GM12801 (cell line): ENCODE measurements around the gene LMAN2.

Experiments
- CTCF ChIP-seq: IDR thresholded peaks from one replicate; pipeline ENCODE4 v1.5.1; 2011; ENCODE audit warnings: control low read depth; ENCODE audit not compliant: insufficient read length; ENCODE audit errors: extremely low read depth

The LMAN2 gene

GRCh38 chr5:177336603-177337494 is 14.6 kb downstream of the LMAN2 start:
- TF ChIP-seq CTCF, result no peak

DNA sequence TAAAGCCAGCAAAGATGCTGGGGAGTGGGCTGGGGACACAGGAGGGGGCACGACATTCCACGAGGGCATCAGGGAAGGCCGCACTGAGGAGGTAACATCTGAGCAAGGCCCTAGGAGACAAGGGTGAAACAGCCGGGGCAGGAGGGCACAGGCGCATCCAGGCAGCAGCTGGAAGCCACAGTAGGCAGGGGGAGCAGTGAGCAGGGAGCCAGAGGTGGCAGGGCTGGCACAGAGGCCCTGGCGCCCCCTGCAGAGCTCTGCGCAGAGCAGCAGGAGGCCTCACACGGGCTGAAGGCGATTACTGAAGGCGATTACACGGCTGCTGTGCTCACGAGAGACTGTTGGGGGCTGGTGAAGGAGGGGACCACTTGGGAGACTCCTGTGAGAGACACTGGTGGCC is 15.4 kb downstream of the LMAN2 start:
- TF ChIP-seq CTCF, result no peak

DNA sequence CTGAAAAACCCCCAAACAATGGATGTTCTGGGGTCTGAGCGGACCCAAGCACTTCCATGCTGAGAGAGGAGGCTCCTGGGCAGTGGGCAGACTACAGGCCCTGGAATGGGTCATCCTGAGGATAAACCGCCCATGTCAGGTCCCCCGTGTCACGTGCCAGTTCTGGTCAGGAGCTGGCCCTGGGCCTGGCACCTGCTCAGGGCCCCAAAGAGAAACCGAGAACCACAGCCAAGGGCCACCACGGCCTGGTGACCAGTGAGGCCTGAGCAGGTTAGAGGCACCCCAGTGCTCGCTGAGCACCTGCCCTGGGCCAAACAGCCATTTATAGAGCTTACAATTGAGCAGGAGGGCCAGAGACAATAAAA is 15.8 kb downstream of the LMAN2 start:
- no peak for TF ChIP-seq CTCF

DNA sequence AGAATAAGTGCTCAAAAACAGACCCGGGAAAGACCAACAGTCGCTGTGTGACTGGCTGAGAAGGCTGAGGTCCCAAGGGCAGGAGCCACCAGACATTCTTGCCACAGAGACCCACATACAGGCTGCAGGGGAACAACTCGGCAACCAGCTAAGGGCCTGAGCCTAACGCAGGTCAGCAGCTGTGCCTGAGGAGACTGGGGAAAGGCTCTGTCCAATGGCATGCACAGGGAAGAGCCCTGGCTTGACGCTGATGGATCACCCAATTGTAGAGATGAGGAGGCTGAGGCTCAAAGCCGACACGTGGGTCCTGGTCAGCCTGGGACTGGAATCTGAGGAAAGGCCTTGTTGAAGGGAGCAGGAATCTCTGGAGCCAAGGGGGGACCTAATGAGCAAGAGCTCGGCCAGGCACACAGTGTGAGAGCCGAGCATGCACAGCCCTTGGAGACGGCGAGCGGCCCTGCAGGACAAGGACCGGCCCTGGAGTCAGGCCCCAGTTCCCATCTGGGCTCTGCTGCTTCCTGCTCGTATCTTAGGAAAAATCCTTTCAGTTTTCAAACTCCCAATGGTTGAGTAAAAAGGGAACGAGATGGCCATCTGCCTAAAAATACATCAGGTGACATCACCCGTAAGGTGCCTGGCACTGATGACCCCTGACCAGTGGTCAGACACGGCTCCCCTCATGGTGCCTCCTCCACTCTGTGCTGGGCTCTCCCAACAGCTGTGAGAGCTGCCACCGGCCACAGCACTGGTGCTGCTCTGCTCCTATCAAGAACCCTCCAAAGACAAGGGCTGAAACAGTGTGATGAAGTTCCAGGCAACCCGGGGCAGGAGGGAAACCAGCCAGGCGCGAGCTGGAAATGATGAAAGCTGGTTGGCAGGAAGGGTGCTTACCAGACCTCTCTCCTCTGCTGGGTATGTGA is 16.4 kb downstream of the LMAN2 start:
- TF ChIP-seq CTCF, result no peak

- TF ChIP-seq CTCF, result no peak
These were observed 17.3 kb downstream of the LMAN2 start for GRCh38 chr5:177334155-177334551.

- TF ChIP-seq CTCF, result no peak
These were observed 17.9 kb downstream of the LMAN2 start for GRCh38 chr5:177333420-177334154.

DNA sequence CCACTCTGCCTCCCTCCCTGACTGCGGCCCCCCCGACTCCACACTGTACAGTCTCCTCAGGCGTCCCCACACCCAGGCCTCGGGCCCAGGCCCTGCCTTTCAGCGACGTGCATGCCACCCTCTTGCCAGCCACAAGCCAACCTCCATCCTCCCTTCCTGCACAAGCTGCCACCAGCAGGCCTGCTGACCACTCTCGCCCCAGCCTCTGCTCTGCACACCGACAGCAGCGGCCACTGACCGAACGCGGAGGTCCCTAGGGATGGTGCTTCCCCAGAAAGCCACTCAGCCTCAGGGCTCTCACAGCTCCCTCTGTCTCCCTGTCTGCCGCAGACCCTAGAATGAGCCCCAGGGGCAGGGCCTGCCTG is 18.6 kb downstream of the LMAN2 start:
- no peak for TF ChIP-seq CTCF
